GM21576 (cell line): Measurements from ENCODE around the gene LCN1.

Experiments
- ATAC-seq: cut with Tn5 transposase; IDR thresholded peaks from one replicate; pipeline ENCODE4 v1.9.1; 2021; ENCODE audit warnings: mild to moderate bottlenecking, moderate library complexity; ENCODE audit not compliant: unreplicated experiment

Gene LCN1

GRCh38 chr9:135520916-135521607, at the start of gene LCN1:
TSS of gene LCN1 (plus strand) at chr9:135521440. CDS start at chr9:135521498, 58 bp downstream.
- no peak for ATAC-seq

GRCh38 chr9:135471791-135472640, 49.2 kb upstream of the LCN1 start:
- ATAC-seq: no peak

- ATAC-seq: no peak
These were observed 47.2 kb upstream of the LCN1 start for GRCh38 chr9:135473972-135474543.

GRCh38 chr9:135474915-135475314, 46.3 kb upstream of the LCN1 start:
- no peak for ATAC-seq

GRCh38 chr9:135476561-135477355, 44.5 kb upstream of the LCN1 start:
- ATAC-seq: no peak

GRCh38 chr9:135478191-135478590, 43.0 kb upstream of the LCN1 start:
- no peak for ATAC-seq

- ATAC-seq: no peak
These were observed 42.3 kb upstream of the LCN1 start for GRCh38 chr9:135478829-135479468.

GRCh38 chr9:135479469-135480052, 41.7 kb upstream of the LCN1 start, which contains the start of gene PPP1R26:
TSS of gene PPP1R26 (plus strand) at chr9:135479782. CDS start at chr9:135484511, 4,729 bp downstream.
- ATAC-seq: no peak

GRCh38 chr9:135480071-135480939, 40.9 kb upstream of the LCN1 start:
- ATAC-seq: no peak

- no peak for ATAC-seq
These were observed 40.3 kb upstream of the LCN1 start for GRCh38 chr9:135480940-135481310.

GRCh38 chr9:135482015-135482754, 39.1 kb upstream of the LCN1 start:
- ATAC-seq: no peak

GRCh38 chr9:135484460-135485277, 36.6 kb upstream of the LCN1 start:
- no peak for ATAC-seq

- ATAC-seq: no peak
These were observed 35.9 kb upstream of the LCN1 start for GRCh38 chr9:135485385-135485784.

- ATAC-seq: no peak
These were observed 35.4 kb upstream of the LCN1 start for GRCh38 chr9:135485832-135486231.

- no peak for ATAC-seq
These were observed 34.8 kb upstream of the LCN1 start for GRCh38 chr9:135486267-135487065.

- no peak for ATAC-seq
These were observed 33.8 kb upstream of the LCN1 start for GRCh38 chr9:135487281-135488012.
